HG03135 (cell line): ENCODE data around the gene STK32C.

Experiments
- ATAC-seq: cut with Tn5 transposase; IDR thresholded peaks from one replicate; pipeline ENCODE4 v1.9.1; 2021; ENCODE audit warnings: mild to moderate bottlenecking, moderate library complexity; ENCODE audit not compliant: unreplicated experiment

STK32C gene

DNA sequence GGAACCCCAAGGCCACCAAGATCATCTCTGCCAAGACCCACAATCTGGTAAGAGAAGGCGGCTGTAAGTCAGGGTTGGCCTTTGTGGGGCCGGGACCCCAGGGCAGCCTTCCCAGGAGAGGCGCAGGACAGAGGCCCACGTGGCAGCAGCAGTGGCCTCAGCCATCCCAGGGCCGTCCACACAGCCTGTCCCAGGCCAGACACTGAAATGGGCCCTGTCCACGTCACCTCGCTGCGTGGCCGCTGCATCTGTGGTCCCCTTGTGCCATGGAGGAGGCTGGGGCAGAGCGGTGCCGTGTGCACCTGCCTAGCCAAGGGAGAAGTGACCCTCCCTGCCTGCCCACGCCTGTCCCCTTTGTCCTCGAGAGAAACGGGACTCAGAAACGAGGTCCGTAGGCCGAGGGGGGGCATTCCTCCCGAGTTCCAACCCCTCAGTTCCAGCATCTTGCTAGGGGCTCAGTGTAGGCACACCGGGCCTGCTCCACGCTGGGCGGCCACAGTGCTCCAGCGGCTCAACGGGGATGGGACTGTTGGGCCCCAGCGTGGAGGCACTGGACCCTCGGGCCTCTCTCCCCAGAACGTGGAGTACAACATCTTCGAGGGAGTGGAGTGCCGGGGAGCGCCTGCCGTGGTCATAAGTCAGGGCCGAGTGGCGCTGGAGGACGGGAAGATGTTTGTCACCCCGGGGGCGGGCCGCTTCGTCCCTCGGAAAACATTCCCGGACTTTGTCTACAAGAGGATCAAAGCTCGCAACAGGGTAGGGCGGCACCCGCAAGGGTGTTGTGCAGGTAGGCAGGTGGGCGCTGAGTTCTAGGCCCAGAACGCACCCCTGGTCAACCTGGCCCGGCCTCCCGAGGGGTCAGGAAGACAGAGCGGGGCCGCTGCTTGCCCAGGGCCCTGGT is 105.4 kb downstream of the STK32C start:
- no peak for ATAC-seq

DNA sequence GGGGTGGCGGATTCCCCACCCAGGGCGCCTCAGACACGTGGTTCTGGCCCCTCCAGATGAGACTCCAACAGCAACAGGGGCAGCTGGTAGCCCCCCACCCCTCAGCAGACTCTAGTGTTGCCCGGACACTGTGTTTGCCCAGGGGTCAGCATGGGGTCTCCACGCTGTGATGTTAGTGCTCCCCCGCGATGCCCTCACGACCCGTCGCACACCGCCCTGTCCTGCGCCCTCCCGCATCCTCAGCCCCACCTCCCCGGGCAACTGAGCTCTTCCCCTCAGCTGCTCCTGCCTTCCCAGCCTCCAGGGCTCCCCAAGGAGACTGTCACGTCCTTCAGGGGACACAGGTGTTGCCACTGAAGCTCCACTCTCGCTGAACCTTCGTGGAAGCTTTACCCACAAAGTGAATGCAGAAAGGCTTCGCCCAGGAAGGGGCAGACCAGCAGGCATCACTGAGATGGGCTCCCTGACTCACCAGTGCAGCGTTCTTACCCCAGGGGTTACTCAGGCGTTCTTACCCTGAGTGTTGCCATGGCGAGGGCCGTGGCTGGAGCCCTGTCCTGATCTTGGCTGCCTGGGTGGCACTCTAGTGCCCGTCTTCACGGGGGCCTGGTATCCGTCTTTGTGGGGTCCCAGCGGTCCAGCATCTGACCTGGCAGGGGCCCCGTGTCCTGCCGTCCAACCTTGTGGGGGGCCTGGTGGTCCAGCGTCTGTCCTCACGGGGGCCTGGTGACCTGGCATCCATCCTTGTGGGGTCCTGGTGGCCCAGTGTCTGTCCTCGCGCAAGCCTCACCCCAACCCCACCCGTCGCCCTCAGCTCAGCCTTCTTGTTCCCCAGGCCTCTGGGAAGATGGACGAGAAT is 106.4 kb downstream of the STK32C start:
- ATAC-seq, result no peak

DNA sequence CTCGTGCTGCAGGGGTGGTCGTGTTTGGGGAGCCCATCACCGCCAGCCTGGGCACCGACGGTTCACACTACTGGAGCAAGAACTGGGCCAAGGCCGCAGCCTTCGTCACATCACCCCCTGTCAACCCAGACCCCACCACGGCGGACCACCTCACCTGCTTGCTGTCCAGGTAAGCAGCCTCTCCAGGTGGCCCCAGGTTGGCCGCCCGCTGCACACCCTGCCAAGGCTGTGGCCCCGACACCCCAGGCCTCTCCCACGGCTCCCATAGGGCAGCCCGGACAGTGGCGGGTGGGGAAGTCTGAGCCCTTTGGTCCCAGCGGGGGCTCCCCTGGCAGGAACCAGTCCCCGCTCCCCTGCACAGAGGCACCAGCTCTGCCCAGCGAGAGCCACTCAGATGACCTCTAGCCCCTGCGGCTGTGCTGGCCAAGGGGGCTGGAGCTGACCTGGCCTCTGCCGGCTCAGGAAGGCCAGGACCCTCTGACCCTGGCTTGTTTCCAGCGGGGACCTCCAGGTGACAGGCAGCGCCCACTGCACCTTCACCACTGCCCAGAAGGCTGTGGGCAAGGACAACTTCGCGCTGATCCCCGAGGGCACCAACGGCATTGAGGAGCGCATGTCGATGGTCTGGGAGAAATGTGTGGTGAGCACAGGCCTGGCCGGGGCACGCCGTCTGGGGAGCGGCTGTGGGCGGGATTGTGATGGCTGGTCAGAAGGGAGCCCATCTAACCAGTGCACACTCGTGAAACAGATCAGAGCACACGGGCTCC is 107.2 kb downstream of the STK32C start:
- ATAC-seq, result no peak

DNA sequence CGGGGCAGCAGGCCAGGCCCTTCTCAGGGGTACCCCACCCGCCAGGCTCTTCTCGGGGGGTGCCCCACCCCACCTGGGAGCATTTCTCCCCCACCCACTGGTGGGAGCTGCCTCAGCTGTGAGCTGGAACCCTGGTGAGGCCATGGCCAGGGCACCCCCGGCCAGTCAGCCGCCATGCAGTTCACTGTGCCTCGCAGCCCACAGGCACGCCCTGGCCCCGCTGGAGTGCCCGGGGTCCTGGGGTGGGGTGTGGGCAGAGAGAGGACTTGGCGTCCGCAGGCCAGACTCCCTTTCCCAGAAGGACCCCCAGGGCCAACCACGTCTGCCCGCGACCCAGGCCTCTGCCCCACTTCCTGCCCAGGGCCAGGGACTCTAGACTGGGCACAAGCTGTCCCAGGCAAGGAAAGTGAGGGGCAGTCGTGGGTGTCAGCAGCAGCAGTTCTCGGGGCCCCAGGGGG is 107.9 kb downstream of the STK32C start:
- ATAC-seq, result no peak

DNA sequence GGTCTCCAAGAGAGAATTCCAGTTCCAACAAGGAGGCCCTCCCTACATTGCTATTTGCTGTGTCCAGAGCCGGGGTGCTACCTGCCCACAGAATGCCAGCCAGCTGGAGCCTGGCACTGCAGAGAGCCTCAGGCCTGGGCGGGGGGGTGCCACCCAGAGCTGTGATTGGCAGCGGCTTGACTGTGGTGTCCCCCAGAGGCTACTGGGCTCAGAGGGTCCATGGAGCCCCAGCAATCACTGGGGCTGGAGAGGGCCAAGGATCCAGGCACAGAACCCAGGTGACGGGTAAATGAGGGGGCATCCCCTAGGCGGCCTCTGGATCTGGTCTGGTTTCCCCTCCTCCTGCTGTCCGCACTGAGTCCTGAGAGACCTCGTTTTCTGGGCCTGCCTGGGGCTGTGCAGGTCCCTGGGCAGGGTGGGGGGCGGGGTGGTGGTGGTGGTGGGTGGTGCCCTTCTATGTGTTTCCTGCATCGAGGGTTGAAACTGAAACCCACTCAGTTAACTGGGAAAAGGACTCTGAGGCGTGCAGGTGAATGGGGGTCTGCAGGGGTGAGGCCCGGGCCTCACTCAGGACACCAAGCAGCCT is 108.4 kb downstream of the STK32C start:
- no peak for ATAC-seq

DNA sequence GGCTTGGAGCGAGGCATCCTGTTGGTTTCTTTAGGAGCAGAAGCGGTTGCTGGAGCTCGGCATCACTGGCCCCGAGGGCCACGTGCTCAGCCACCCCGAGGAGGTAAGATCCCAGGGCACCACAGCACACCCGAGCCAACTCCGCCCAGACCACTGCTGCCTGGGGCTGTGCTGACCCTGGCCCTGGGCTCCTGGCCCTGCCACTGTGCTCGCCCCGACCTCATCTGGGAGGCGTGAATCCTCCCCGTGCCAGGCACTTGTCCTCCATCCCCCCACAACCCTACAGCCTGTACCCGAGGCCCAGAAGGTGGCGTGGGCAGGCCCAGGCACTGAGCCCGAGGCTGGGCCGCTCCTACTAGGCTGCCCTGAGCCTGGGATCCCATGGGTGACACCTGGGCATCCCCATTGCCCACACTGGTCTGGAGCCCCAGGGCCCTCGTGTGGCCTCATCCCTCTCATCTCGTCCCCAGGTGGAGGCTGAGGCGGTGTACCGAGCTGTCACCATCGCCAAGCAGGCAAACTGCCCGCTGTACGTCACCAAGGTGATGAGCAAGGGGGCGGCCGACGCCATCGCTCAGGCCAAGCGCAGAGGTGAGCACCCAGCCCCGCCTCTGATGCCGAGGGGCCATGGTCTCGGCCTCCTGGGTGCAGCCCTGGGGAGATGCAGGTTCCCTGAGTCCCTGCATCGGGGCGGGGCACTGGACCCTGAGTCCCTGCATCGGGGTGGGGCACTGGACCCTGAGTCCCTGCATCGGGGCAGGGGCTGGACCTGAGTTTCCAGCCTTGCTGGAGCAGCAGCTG is 109.2 kb downstream of the STK32C start:
- ATAC-seq, result no peak

DNA sequence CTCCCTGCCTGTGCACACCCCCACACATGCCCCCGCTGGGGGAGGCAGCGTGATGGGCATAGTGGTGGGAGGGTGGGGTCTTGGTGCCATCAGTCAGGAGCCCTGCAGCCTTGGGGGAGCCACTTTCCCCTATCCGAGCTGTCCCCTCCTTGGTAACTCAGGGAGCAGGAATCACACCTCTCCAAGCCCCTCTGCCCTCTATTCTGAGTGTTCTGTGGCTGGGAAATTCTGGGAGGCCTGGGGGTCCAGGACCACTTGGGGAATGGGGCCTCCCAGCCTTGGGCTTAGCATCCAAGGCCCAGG is 109.7 kb downstream of the STK32C start:
- no peak for ATAC-seq

DNA sequence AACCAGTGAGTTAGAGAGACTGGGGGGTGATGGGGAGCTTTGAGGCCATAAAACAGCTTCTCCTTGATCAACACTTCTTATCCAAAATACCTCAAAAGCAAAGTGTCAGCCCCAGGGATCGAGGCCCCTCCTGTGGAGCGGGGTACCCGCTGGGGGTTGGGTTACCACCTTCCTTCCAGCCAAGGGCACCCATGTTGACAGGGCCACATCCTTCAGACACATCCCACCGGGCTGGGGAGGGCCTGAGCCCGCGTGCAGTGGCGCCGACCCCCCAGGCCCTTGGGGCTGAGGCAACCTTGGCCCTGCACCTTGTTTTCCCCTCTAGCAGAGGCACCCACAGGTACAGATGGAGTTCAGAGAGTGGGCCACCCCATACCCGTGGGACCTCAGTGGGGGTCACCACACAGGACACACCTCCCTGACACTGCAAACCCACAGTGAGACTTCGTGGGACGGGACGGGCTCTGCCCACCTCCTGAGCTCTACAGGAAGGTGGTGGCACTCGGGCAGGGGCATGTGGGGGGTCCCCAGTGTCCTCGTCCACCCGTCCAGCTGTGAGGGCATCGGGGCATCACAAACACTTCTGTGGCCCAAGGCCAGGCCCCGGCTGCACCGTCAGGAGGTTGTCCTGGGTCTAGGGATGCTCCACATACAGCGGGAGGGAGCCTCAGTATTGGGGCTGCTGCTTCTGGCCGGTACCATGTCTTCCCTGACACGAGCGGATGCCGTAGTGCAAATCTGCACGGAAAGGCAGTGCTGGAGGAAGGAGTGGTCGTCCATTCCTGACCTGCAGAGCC is 110.3 kb downstream of the STK32C start:
- ATAC-seq, result no peak

DNA sequence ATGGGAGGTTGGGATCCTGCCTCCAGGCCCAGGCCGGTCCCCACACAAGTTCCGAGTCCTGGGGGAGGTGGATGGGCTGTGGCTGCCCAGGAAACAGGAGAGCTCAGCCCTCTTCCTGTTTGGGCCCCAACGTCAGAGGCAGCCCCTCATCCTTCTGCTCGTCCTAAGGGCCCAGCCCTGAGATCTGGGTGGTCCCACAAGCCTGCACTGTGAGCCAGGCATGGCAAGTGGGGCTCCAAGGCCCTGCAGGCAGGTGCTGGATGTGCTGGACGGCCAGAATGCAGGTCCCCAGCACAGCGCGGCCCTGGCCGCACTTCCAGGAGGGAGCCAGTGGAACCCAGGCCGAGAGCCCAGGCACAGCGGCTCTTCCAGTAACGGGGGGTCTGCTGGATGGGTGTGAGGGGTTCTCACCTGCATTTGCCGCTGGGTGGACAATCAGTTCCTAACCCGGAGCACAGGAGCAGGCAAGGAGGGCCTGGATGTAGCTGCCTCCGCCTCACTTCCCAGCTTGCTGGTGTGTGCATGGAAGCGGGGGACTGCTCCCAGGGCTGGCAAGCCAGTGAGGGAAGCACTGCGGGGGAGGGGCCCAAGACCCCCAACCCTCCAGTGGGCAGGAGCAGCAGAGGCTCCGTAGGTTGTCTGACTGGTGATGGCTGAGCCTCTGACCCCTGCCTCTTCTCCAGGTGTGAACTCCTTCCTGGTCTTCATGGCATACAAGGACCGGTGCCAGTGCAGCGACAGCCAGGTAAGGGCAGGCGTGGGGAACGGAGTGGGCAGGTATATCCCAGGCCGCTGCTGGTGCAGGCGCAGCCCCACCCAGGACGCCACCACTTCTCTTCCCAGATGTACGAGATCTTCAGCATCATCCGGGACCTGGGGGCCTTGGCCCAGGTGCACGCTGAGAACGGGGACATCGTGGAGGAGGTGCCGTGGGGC is 111.3 kb downstream of the STK32C start:
- no peak for ATAC-seq

DNA sequence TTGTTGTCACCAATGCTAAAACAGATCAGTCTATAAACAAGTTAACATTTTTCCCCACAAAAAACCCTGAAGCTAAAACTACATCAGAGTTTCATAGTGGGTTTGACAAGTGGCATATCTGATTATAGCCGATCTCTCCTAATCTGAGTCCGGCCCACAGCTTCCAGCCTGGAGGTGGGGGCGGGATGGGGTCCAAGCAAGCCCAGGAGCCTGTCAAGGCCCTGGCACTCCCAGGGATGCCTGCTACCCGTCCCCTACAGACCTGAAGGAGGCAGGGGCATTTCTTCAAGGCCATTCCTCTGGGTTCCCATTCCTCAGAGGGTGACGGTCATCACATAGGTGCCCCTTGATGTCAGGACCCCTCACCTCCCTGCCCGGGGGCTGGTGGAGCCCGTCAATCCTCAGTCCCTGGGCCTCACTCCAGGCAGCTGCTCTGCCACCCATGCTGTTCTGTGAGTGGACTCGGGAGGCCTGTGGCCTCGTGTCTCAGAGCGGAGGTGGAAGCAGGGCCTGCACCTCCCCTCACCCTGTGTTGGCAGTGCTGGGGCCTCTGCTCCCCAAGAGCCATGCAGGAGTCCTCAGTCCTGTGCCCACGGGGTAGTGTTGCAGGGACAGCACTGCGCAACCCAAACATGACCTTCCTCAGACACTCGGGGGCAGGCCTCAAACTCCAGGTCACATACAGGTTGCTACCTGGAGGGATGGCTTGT is 112.2 kb downstream of the STK32C start:
- ATAC-seq, result no peak

DNA sequence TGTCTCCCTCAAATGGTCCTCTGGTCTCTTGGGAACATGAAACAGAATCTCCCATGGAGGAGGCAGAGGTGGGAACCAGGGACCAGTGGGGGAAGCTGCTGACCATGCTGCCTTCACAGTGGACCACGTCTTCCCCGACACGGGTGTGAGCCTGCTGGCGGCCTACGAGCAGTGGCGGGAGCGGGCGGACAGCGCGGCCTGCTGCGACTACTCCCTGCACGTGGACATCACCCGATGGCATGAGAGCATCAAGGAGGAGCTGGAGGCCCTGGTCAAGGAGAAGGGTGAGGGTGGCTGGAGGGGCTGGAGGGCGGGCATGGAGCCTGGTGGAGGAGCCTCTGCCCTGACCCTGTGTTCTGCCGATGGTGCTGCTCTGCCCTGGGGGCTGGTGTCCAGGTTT is 113.0 kb downstream of the STK32C start:
- ATAC-seq, result no peak

DNA sequence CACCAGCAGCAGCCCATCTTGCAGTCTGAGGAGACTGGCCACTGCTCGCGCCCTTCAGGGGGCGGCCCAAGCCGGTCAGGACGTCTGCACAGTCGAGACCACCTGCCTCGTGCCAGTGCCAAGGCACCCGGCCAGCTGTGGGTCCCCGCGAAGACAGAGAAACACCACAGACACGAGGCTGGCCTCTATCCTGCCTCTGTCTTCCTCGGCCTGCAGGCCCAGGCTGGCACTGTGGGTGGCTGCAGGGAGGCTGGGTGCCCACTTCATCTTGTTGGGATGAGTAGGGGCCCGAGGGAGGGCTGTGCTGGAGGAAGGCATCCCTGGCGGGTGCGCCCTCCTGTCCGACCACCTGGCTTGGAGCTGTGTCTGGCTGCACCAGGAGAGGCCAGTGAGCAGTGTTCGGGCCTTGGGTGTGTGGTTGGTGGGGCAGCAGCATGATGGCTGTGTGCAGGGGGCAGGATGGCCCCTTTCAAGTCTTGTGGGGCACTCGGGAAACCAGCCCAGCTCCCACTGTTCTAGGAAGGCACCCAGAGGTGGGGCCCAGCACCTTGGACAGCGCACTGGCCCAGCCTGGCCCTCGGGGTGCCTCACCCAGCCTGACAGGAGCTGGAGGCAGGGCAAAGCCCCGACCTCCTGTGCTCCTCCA is 113.7 kb downstream of the STK32C start:
- ATAC-seq, result no peak

DNA sequence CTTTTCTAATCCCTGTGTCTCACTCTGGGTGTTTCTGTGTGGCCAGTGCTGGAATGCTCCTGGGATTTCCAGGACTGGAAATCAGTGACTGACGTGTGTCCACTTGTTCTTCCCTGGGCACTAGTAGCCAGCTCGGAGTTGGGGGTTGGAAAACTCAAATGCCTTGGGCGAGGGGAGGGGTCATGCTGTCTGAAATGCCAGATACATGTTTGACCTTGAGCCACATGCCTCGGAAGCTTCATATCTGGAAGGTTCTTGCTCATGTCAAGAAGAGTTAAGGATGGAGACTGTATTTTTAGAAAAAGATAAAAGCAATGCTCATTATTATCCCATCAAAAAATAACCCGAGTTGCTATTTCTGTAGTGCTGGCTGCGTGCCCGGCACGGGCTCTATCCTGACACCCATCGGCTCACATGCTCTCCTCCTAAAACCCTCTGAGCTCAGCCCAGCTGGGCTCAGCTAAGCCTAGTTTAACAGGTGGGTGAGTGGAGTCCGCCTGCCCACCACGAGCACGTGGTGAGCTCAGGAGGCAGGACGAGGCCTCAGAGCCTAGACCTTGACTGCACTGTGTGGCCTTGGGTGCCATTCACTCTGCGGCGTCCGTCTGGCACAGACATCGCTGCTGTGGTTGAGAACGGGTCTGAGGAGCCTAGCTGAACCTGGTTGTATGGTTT is 114.6 kb downstream of the STK32C start:
- no peak for ATAC-seq

DNA sequence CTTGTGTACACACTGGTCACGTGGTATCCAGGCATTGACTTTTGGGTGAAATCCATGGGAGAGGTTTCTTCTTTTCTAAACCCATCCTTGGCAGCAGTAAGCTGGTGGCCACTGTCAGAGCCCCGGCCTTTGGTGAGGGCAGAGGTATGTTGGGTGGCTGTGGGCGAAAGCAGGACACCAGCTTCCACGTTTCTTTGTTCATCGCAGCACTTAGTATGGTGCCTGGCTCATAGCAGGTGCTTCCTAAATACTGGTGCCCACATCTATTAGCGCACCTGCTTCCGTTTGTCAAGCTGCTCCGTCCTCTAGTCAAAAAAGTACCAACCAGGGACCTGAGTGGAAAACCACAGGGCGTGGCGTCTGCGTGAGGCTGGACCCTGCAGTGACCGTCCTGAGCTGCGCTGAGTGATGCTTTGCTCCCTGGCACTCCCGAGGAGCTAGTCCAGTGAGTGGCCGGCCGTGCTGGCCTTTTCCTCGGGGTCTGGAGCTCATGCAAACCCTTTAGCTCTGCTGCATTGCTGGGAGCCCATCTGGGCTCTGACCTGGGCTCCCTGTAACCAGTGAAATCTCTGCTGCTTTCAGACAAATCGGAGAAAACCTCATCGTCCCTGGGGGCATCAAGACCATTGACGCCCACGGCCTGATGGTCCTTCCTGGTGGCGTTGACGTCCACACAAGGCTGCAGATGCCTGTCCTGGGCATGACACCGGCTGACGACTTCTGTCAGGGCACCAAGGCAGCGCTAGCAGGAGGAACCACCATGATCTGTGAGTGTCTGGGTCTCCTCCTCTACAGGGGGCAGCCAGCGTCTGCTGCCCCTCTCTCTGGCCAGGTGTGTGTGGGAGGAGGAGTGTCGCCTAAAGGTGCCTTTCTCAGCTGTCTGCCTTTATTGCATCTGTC is 115.4 kb downstream of the STK32C start:
- ATAC-seq, result no peak

DNA sequence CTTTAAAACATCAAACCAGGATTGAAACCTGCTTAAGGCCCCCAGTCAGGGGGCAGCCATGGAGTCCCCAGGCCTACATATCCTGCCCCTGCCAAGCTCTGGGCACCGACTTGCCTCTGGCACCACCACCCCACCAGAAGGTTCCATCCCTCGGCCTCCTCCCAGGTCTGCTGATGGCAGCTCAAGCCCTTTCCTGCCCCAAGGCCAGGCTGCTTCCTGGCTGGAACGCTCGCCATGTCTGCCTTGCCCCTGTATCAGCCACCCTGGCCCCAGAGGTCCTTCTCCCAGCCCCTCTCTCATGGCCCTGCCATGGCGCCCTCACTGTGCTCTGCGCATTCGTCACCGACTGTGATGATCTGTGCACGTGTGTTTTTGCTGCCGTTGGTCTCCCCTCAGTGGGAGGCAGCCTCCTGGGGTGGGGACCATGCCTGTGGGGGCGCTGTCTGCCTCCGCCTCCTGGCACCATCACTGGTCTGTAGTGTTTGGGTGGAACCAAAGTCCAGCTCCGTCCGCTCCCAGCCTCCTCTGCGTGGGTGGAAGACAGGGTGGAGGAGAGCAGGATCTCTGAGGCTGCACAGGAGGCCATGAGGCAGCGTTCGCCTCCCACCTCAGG is 117.8 kb downstream of the STK32C start:
- ATAC-seq, result no peak
